A549 (cell line): ENCODE data around the gene PHEX.

ENCODE experiments used
- CTCF ChIP-seq: fragments of >200 bp; sonication (Bioruptor Twin); formaldehyde crosslinking; IDR thresholded peaks from 3 replicates; pipeline ENCODE4 v1.5.1; 2016
- EP300 ChIP-seq, 2 experiments: fragments of >200 bp; sonication (Bioruptor Twin); formaldehyde crosslinking; IDR thresholded peaks; 2 replicates in 1 of 2; 3 replicates in 1 of 2; pipeline ENCODE4 v1.6.1; 2016 to 2017
- ESRRA ChIP-seq: fragments of 150-350 bp; IDR thresholded peaks from 2 replicates; pipeline ENCODE4 v1.6.1; 2014; ENCODE audit warnings: mild to moderate bottlenecking, low read length, borderline replicate concordance
- JUNB ChIP-seq: fragments of >200 bp; sonication (Bioruptor Twin); formaldehyde crosslinking; IDR thresholded peaks from 2 replicates; pipeline ENCODE4 v1.6.1; 2016
- MAFK ChIP-seq: fragments of 450-650 bp; IDR thresholded peaks from 2 replicates; pipeline ENCODE4 v1.6.1; 2014; ENCODE audit not compliant: partially characterized antibody
- MYC ChIP-seq: IDR thresholded peaks from 2 replicates; pipeline ENCODE4 v1.6.1; 2012; ENCODE audit warnings: mild to moderate bottlenecking, inconsistent platforms, low read length, improper control_type of control experiment, borderline replicate concordance
- PBX3 ChIP-seq: IDR thresholded peaks from 2 replicates; pipeline ENCODE4 v1.6.1; 2012
- POLR2A ChIP-seq: IDR thresholded peaks from 2 replicates; pipeline ENCODE4 v1.6.1; 2012; ENCODE audit warnings: mild to moderate bottlenecking, low read length
- POLR2AphosphoS2 ChIP-seq: conservative IDR thresholded peaks from 2 replicates; pipeline ENCODE4 v1.6.1; 2012; ENCODE audit warnings: low read length, improper control_type of control experiment, inconsistent platforms
- RAD21 ChIP-seq, 2 experiments: fragments of >200 bp in 1 of 2; sonication (Bioruptor Twin) in 1 of 2; formaldehyde crosslinking in 1 of 2; IDR thresholded peaks in 1 of 2; conservative IDR thresholded peaks in 1 of 2; 2 replicates in 1 of 2; 3 replicates in 1 of 2; pipeline ENCODE4 v1.6.1; 2012 to 2018; ENCODE audit warnings: inconsistent platforms in 1 of 2
- RFX5 ChIP-seq: fragments of 450-650 bp; IDR thresholded peaks from 2 replicates; pipeline ENCODE4 v1.7.1; 2014; ENCODE audit warnings: antibody characterized with exemption, mild to moderate bottlenecking, moderate library complexity
- TP53 ChIP-seq: fragments of 250-450 bp; sonication (Bioruptor Pico); IDR thresholded peaks from 2 replicates; pipeline ENCODE4 v1.5.0; 2021; ENCODE audit warnings: mild to moderate bottlenecking, moderate library complexity
- TF ChIP-seq, protein P1 (sequence below): fragments of 150-350 bp; IDR thresholded peaks from 2 replicates; pipeline ENCODE4 v1.6.1; 2014; ENCODE audit warnings: low read depth, mild to moderate bottlenecking, low read length
- TF ChIP-seq, protein P2 (sequence below): IDR thresholded peaks from 2 replicates; pipeline ENCODE4 v1.6.1; 2012

- TF ChIP-seq RFX5 (no peak), EP300 (IDR thresholded peaks at IDR 0.05) (no peak), CTCF (no peak), POLR2AphosphoS2 (no peak), RAD21 (conservative IDR thresholded peaks at IDR 0.05 in 1 of 2, IDR thresholded peaks at IDR 0.05 in 1 of 2) (no peak), POLR2A (no peak), TP53 (CRISPR knock-in tag) (no peak), ESRRA (no peak), PBX3 (no peak), JUNB (no peak), MAFK (no peak), MYC (no peak)
- TF ChIP-seq, protein P1, sequence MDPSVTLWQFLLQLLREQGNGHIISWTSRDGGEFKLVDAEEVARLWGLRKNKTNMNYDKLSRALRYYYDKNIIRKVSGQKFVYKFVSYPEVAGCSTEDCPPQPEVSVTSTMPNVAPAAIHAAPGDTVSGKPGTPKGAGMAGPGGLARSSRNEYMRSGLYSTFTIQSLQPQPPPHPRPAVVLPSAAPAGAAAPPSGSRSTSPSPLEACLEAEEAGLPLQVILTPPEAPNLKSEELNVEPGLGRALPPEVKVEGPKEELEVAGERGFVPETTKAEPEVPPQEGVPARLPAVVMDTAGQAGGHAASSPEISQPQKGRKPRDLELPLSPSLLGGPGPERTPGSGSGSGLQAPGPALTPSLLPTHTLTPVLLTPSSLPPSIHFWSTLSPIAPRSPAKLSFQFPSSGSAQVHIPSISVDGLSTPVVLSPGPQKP, result no peak
- TF ChIP-seq, protein P2, sequence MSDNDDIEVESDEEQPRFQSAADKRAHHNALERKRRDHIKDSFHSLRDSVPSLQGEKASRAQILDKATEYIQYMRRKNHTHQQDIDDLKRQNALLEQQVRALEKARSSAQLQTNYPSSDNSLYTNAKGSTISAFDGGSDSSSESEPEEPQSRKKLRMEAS, result no peak
These were observed 1.7 kb downstream of the PHEX start for GRCh38 chrX:22033818-22034217.
